ENCODE results near the gene AATK.

The AATK gene

DNA sequence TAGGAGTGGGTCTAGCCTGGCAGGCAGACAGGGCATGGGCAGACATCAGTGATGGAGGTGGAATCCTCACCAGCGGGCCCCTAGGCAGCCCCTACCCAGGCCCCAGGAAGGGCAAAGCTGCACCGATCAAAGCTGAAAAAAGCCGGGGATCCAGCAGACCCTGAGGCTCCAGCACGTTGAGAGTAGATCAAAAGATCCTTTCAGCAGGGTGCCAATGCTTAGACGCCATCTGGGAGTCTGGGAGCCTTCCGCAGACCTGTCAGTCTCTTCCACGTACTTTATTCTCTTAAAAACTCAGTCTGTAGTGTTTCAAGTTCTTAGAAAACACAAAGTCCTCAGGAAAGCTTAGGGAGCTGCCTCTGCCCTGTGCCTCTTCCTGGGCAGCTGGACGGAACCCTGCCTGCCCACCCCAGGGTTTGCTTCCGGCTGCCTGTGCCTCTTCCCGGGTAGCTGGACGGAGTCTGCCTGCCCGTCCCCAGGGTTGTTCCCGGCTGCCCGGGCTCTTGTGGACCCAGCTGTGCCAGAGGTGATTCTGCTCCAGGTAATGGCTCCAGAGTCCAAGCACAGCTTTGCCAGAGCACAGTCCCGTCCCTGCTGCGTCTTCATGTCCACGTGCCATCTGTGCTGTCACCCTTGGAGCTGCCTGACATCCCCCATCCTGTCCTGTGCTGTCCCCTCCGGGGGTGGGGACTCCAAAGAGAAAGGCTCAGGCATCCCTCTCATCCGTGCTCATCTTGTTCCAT, 51.5 kb downstream of the AATK start:
- no peak for DNase-seq (ENCODE audit: low read depth in 2 of 2)

DNA sequence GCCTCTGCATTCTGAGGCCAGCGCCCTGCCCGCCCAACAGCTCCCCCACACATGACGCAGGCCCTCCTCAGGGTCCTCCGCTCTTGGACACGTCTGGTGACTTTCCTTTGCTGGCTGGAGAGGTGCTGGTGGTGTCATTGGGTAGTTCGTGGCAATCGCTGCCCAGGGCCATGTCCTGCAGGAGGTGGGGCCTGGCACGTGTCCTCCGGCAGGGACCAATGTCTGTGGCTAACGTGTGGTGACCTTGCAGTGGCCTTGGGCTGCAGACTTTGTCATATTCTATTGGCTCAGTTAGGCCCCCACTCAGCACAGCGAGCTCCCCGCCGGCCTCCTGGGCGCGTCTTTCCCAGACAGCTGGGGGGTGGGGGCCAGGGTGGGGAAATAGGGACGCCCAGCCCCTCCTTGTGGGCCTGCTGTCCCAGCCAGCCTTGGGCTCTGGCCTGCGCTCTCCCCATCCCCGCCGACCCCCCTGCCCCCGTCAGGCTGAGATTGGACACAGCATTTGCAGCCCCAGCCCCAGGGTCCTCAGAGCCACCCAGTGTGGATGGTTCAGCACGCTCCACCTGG, 52.8 kb downstream of the AATK start:
- DNase-seq (ENCODE audit: low read depth in 2 of 2): no peak

DNA sequence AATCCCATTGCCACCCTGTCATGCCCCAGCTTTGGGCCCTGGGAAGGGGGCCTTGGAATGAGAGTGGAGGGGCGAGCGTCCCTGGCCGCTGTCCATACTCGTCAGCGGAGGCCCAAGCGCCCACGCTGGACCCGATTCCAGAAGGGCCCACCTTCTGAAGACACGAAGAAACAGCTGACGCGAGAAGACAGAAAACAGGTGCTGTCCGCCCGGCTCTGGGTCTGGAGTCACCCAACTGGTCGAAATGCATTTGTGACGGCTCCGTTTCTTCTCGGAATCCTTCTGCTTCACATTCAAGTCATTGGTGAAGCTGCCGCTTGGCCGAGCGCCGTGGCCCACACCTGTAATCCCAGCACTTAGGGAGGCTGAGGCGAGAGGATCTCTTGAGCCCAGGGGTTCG, 53.6 kb downstream of the AATK start:
- DNase-seq (ENCODE audit: low read depth in 2 of 2): no peak

DNA sequence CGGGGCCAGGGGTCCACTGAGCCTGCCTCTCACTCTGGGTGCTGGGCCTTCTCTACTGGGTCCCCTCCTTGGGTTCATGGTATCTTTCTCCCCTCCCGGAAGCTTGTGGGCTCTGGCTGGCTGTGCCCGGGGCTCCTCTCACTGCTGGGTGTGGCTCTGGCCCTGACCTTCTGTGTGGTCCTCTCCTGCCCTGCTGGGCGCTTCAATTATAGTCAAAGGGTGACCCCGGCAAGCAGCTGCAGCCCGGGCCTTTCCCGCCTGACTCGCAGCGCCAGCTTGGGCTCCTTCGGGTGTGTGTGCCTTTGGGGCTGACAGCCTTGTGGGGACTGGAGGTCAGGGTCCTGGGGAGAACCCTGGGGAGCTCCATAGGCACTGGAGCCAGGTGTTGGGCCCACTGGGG, 55.0 kb downstream of the AATK start:
- DNase-seq (ENCODE audit: low read depth in 2 of 2): no peak

DNA sequence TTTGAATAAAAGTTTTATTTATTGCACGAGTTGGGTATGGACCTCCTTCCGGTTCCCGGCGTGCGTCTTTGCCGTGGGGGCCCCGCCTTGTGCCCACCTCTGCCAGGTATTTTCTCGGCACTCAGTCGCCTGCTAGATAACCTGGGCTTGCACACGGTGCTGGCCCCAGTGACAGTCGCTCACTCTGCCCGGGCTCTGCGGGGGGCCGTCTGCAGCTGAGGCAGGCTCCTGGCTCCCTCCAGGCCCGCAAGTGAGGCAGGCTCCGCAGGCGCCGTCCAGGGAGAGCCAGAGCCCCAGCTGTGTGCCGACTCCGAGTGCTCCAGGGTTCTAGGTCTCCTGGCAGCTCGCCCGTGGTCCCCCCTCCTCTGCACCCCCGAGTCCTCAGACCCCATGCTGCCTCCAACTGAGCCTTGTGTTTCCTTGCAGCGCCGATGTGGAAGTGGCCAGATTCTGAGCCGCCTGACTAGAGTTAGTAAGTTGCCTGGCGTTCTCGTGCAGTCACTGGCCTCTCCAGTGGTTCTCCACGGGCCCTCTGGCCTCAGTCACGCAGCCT, 55.5 kb downstream of the AATK start:
- DNase-seq (ENCODE audit: low read depth in 2 of 2): no peak

DNA sequence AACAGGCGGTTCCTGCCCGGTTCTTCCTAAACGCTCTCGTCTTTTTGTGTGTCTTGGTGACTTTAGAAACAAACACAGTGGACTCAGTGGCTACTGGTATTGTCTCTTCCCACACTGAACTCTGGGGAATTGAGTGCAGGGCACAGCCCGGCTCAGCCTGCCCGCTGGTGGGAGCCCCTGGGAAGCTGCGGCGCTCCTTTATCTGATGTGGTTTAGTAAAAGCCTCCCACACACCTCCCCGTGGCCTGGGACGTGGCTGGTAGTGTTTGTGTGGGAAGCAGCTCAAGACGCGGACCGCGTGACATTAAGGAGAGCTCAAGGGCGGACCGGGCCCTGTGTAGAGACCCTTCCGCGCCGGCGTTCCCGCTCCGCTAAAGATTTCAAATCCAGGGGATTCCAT, 56.1 kb downstream of the AATK start:
- DNase-seq (ENCODE audit: low read depth in 2 of 2): no peak

DNA sequence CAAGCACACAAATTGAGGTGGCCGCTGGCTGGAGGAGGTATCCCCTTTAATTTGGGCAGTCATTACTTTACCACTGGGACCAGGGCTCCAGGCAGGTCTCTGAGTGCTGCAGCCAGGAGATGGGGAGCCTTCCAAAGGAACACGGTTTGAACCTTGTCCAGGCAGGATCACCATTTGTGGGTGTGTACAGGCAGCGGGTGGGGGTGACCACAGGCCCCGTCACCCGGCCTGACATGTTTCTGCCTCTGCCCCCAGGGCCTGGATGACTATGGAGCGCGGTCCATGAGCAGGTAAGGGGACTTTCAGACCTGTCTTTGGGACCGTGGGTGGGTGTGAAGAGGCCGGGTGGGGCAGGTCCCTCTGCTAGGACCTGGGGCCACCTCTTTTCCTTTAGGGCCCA, 57.8 kb downstream of the AATK start:
- DNase-seq (ENCODE audit: low read depth in 2 of 2): no peak

DNA sequence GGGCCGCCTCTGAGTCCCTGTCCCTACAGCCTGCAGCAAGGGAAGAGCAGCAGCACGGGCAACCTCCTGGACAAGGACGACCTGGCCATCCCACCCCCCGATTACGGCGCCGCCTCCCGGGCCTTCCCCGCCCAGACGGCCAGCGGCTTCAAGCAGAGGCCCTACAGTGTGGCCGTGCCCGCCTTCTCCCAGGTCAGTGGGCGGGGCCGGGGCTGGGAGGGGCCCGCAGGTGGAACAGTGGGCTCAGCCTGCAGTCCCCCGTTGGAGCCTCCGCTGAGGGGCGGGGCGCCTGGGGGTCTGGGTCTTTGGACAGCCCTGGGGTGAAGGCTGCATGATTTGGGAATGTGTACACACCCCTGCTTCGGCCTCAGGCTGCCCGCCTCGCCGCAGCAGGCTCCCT, 59.3 kb downstream of the AATK start:
- no peak for DNase-seq (ENCODE audit: low read depth in 2 of 2)

DNA sequence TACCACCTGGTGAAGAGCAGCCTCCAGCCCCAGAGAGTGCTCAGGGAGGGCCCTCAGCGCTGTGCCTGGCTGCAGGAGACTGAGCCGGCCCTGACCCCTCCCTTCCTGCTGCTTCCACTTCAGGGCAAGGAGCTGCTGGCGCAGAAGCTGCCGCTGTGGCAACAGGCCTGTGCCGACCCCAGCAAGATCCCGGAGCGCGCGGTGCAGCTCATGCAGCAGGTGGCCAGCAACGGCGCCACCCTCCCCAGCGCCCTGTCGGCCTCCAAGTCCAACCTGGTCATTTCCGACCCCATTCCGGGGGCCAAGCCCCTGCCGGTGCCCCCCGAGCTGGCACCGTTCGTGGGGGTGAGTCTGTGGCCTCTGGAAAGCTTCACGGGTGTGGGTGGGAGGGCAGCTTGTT, 62.6 kb downstream of the AATK start:
- no peak for DNase-seq (ENCODE audit: low read depth in 2 of 2)

DNA sequence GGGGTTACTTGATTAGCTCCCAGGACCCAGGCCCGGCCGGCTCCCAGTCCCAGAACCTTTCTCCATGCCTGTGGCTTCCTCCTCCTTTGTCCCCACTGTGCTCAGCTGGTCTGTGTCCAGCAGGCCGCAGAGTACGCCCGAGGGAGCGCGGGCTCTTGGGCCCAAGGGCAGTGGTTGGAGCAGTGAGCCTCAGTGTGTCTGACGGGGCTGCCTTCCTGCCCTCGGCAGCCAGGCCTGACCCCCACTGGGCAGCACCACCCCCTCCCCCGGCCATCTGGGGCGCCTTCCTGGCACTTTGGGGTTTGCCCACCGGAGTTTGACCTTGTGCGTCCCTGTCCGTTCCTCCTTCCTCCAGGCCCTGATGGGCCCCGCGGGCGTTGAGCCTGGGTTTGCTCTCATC, 63.2 kb downstream of the AATK start:
- DNase-seq (ENCODE audit: low read depth in 2 of 2): no peak

DNA sequence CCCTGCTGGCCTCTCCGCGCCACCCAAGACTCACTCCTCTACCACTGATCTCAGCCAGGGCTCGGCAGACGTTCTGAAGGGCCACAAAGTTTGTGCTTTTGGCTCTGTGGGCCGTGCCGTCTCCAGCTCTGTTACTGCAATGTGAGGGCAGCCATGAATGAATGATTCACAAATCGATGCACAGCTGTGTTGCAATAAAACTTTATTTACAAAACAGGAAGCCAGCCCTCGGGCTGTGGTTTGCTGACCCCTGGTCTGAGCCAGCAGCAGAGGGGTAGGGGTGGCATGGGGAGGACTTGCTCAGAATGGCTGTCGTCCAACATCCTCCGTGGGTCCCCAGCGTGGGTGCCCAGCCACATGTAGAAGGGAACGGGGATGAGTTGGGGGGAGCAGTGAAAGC, 63.7 kb downstream of the AATK start:
- DNase-seq (ENCODE audit: low read depth in 2 of 2): no peak

DNA sequence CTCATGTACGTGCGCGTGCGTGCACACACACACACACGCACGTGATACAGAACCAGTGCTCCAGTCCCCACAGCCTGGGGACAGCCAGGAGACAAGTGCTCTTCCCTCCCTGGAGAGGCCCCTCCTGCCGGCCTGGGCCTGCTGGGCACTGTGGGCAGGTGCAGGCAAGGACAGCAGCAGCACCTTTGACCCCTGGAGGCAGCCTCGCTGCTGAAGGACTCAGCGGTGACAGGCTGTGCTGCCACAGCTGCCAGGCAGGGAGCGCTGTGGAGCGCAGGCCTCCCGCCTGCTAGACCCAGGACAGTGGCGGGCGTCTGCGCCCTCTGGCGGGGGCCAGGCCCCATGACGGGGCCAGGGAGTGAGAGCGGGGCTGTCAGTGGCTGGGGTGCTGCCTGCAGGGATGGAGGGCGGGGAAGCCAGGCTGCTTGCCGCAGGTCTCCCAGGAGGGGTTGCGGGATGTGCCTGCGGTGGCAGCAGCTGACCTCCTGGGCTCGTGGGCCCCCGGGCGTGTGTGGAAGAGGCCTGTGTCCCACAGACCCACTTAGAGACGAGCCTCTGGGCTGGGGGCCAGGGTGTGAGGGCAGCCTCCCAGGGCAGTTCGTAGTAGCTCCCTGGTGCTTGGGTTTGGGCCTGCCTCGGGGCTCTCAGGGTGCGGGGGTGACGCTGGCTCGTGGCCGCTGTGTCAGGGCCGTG, 64.3 kb downstream of the AATK start:
- peak; percentile 74 to 81 for DNase-seq (ENCODE audit: low read depth in 2 of 2)

DNA sequence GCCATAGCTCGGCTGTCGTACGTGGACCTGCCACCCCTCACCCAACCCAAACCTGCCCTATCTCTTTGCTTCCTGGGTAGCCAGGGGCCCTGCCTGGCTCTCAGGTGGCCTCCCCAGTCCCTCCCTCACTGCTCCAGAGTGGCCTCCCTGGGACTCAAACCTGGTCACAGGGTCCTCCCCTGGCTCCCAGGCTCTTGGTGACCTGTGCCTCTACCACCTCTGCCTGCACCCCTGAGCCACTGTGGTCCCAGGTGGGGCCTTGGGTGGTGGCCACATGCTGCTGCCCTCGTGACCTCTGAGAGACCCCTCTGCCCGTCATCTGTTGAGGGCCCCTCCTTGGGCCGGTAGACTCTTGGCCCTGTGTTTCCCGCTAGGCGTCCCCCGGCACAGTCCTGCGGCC, 65.4 kb downstream of the AATK start:
- DNase-seq (ENCODE audit: low read depth in 2 of 2): no peak

DNA sequence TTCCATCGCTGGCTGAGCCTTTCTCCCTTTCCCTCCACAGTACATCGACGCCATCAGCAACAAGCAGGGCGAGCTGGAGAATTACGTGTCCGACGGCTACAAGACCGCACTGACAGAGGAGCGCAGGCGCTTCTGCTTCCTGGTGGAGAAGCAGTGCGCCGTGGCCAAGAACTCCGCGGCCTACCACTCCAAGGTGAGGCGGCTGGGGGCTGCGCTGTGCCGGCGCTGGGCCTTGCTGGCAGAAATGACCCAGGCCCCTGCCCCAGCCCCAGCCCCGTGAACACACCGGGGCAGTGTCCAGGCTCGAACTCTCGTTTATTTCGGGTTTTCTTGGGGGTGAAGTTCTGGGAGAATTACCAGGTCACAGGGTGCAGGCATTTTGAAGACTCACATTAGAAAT, 66.1 kb downstream of the AATK start:
- no peak for DNase-seq (ENCODE audit: low read depth in 2 of 2)

DNA sequence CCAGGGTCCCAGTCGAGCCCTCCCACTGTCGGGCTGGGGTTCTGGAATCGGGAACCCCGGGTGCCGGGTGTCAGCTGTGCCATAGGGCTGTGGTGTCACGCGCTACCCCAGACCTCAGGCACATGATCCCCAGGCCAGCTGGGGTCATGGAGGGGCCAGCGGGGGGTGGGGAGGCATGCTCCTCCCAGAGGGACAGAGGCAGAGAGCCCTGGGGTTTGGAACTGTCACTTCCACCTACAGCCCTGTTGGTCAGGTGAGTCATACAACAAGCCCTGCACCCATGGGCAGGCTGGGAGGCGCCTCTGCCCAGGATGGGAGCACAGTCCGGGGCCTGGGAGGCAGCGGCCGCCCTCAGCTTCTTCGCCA, 68.1 kb downstream of the AATK start:
- no peak for DNase-seq (ENCODE audit: low read depth in 2 of 2)

DNA sequence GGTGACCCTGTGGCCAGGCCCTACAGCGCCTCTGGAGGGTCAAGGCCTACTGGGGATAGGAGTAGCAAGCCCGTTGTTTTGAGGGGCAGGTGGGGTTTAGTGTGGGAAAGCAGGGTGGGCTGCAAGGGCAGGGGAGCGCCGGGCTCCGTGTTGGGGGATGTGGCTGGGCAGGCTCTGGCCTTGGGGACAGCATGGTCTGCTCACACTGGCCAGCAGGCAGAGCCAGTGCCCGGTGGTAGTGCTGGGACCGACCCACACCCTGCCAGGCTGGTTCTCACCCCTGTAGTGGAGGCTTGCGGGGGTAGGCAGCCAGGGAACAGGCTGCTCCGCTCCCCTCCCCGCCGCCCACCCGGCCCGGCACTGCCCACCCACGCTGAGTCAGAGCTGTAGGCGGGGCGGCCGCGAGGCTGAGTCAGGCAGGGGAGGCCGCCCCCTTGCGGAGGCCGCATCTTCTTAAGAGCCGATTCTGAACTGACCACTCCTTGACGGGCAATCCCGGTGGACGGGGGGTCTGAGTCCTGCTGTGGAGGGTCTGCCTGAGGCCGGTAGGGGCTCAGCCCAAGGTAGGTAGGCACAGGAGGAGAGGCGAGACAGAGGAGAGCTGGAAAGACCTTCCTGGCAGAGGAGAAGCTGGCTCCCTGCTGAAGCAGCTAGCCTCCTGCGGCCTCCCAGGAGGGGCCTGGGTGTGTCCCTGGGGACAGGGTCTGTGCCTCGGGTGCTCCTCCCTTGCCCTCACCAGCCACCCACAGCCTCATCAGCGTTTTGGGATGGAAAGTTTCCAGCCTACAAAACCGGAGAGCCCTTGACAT, 68.7 kb downstream of the AATK start:
- DNase-seq (ENCODE audit: low read depth in 2 of 2): peak in 1 of 2 experiments; percentile 15

DNA sequence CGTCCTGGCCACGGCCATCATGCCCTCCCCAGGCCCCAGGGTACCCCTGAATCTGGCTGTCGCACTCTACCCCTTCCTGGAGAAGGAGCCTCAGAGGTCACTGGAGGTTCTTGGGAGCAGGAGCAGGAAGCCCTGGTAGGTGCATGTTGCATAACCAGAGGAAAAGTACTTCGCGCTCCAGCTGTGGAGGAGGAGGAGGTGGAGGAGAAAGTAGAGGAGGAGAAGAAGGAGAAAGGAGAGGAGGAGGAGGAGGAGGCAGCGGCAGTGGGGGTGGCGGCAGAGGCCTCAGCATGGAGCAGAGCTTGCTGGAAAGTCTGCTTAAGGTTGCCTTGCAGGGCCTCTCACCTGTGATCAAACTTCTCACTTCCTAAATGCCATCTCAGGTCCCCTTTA, 69.3 kb downstream of the AATK start:
- DNase-seq (ENCODE audit: low read depth in 2 of 2): no peak

DNA sequence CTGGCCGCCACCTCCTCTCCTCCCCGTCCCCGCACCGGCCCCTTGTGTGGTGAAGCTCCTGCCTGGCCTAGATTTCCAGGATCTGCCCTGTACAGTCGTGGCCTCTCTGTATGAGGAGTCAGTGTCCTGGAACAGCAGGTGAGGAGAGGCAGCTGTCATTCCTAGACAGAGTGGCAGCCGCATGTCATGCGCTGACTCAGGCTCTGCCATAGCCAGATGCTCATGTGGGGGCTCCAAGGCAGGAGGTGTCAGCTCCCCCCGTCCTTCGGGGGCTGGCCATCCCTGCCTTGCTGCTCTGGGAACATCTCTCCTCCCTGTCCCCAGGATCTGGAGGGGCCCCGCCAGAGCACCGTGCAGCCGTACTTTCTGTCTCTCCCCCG, 70.6 kb downstream of the AATK start:
- DNase-seq (ENCODE audit: low read depth in 2 of 2): no peak

DNA sequence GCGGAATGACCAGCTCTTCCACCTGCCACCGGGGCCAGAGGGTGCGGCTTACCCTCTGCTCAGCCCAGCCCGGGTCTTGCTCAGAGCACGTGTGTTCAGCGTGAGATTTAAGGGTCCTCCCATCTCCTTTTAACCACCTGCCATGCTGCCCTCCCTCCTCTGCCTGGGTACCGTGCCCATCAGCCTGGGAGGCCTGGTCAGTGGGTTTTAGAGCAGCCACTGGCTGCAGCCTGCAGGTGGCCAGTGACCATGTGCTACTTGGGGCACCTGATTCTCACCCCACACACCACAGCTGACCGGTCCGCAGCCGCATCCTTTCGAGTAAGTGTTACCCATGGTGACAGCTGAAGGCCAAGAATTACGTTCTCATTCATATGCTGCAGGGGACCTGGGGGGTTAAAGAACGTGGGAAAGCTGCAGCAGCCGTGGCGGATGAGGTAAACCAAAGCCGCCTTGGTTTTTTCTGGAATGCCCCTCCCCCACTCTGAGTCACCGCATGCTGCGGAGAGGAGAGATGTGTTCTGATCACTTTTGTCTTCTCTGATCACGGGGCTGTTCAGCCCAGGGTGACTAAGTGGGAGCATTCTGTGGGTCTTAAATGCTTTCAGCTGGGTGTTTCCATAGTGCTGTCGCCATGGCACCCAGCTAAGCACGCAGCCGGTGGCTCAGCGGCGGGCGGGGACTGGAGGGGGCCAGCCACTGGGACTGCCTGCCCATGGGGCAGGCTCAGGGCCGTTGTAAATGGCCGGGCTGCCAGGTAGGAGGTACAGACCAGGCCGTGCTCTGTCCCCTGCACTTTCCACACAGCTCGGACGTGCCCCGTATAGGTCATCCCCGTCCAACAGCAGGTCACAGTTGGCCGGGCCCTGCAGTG, 71.3 kb downstream of the AATK start:
- peak; percentile 57 to 79 for DNase-seq (ENCODE audit: low read depth in 2 of 2)

DNA sequence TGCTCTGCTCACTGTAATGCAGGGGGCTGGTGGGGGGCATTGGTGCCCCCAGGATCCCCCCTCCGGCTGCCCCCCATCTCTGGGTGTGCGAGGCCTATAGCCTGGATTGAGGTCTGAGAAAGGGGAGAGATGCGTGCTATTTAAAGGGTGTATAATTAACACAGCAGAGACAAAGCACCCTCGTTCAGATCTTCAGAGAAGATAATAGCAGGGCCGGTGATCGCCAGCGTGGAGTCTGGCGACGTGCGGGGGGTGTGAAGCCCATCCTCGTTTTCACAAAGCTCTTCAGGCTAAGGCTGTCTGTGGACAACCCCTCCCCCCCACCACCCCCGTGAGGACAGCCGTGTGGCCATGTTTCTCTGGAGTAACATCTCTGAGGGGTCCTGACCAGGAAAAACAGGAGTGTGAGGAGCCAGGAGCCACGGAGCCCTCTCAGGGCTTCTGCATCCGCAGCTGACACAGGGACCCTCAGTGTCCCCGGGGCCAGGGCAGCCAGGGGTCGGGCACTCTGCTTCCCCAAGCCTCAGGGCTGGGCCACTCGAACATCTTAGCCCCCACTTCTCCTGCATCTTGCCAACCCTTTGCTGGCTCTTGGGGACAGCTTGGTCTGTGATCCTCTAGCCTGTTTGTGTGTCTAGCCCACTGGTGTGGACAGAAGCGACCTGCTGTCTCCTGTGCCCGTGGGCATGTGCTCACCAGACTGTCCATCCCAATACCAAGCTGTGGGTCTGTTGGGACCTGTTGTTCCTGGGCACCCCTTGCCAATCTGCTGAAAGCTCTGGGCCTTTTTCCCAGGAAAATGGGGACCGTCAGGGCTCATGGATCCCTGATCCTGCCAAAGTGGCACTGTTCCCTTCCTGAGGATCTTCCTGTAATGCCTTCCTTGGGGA, 72.2 kb downstream of the AATK start:
- no peak for DNase-seq (ENCODE audit: low read depth in 2 of 2)
